A549 (cell line): ENCODE measurements around the gene PMPCA. TPM values are rescaled to one million over a fixed set of nuclear protein-coding genes. Genes with fewer than 3 reads are reported as not detected.

Experiments
- ATAC-seq, 2 experiments: fragments of 200-7000 bp in 1 of 2; fragments of >200 bp in 1 of 2; cut with Nextera tagmentation in 1 of 2; cut with Tn5 transposase in 1 of 2; 3 replicates each; pipeline versions ENCODE4 v1.8.0 to v1.9.1; 2018 to 2020; ENCODE audit warnings: mild to moderate bottlenecking in 1 of 2, moderate library complexity in 1 of 2
- CTCF ChIA-PET: fragments of 300-600 bp; sonication (Branson Sonifier 250); formaldehyde crosslinking; extraction: SDS; loops from one replicate; lab custom pipeline; 2021; ENCODE audit warnings: antibody characterized with exemption, inconsistent platforms; lab: Yijun Ruan, JAX
- POLR2A ChIA-PET: fragments of 350-600 bp; formaldehyde crosslinking; extraction: SDS; loops from one replicate; lab custom pipeline; 2021; ENCODE audit warnings: antibody characterized with exemption, inconsistent platforms; lab: Yijun Ruan, JAX
- DNase-seq, 2 experiments: peaks; one replicate each; pipeline versions ENCODE4 v3.0.0 to v3.0.0-alpha.2; 2011 to 2016; ENCODE audit warnings: low read depth in 1 of 2, low spot score in 1 of 2
- FAIRE-seq: peaks from 2 replicates; lab custom pipeline; 2011; peaks lifted over from hg19 to GRCh38; lab: Jason Lieb, UNC
- H3K27ac ChIP-seq, 2 experiments: fragments of >200 bp; sonication (Bioruptor Twin); formaldehyde crosslinking; 3 replicates each; pipeline ENCODE4 v1.5.1; 2016 to 2017
- H3K4me1 ChIP-seq: fragments of >200 bp; sonication (Bioruptor Twin); formaldehyde crosslinking; 3 replicates; pipeline ENCODE4 v1.6.1; 2016
- H3K4me2 ChIP-seq: fragments of >200 bp; sonication (Bioruptor Twin); formaldehyde crosslinking; 3 replicates; pipeline ENCODE4 v1.6.1; 2016
- H3K4me3 ChIP-seq: fragments of >200 bp; sonication (Bioruptor Twin); formaldehyde crosslinking; 3 replicates; pipeline ENCODE4 v1.5.1; 2016
- H3K9me3 ChIP-seq: fragments of >200 bp; sonication (Bioruptor Twin); formaldehyde crosslinking; 3 replicates; pipeline ENCODE4 v1.6.1; 2016
- BHLHE40 ChIP-seq: IDR thresholded peaks from 2 replicates; pipeline ENCODE4 v1.6.1; 2012; ENCODE audit warnings: low read depth, low read length, inconsistent platforms
- CBX2 ChIP-seq: fragments of 200-600 bp; sonication (generic); IDR thresholded peaks from 2 replicates; pipeline ENCODE4 v1.6.1; 2016; ENCODE audit warnings: low read depth, mild to moderate bottlenecking, borderline replicate concordance
- CHD2 ChIP-seq: fragments of 150-350 bp; IDR thresholded peaks from 2 replicates; pipeline ENCODE4 v1.6.1; 2014; ENCODE audit warnings: low read length; ENCODE audit not compliant: partially characterized antibody
- CHD4 ChIP-seq: fragments of 200-600 bp; sonication (generic); IDR thresholded peaks from 2 replicates; pipeline ENCODE4 v1.6.1; 2016; ENCODE audit warnings: antibody characterized with exemption, mild to moderate bottlenecking, borderline replicate concordance
- EHF ChIP-seq: fragments of 250-450 bp; sonication (Bioruptor Pico); IDR thresholded peaks from 2 replicates; pipeline ENCODE4 v1.5.0; 2020; ENCODE audit warnings: mild to moderate bottlenecking
- ELK1 ChIP-seq: fragments of 150-350 bp; IDR thresholded peaks from 2 replicates; pipeline ENCODE4 v1.6.1; 2014; ENCODE audit warnings: low read depth, mild to moderate bottlenecking, low read length
- FOSL2 ChIP-seq, 2 experiments: fragments of 450-650 bp in 1 of 2; fragments of >200 bp in 1 of 2; sonication (Bioruptor Twin) in 1 of 2; formaldehyde crosslinking; IDR thresholded peaks; 2 replicates each; pipeline versions ENCODE4 v1.5.0 to v1.6.1; 2016 to 2020; ENCODE audit warnings: mild to moderate bottlenecking in 1 of 2, moderate library complexity in 1 of 2
- FOXS1 ChIP-seq: fragments of 250-450 bp; sonication (Bioruptor Pico); IDR thresholded peaks from 2 replicates; pipeline ENCODE4 v1.5.0; 2020; ENCODE audit warnings: mild to moderate bottlenecking, moderate library complexity
- HOXB5 ChIP-seq: fragments of 250-450 bp; sonication (Bioruptor Pico); IDR thresholded peaks from 2 replicates; pipeline ENCODE4 v1.5.0; 2020; ENCODE audit warnings: mild to moderate bottlenecking, moderate library complexity
- JUN ChIP-seq, 2 experiments: fragments of >200 bp; sonication (Bioruptor Twin); formaldehyde crosslinking; IDR thresholded peaks; 2 replicates in 1 of 2; 3 replicates in 1 of 2; pipeline ENCODE4 v1.6.1; 2016 to 2017
- JUNB ChIP-seq: fragments of >200 bp; sonication (Bioruptor Twin); formaldehyde crosslinking; IDR thresholded peaks from 2 replicates; pipeline ENCODE4 v1.6.1; 2016
- MAZ ChIP-seq: fragments of 150-350 bp; IDR thresholded peaks from 2 replicates; pipeline ENCODE4 v1.6.1; 2014; ENCODE audit warnings: antibody characterized with exemption, low read depth, low read length, borderline replicate concordance
- MYC ChIP-seq: IDR thresholded peaks from 2 replicates; pipeline ENCODE4 v1.6.1; 2012; ENCODE audit warnings: mild to moderate bottlenecking, inconsistent platforms, low read length, improper control_type of control experiment, borderline replicate concordance
- NPAS2 ChIP-seq: fragments of 250-450 bp; sonication (Bioruptor Pico); IDR thresholded peaks from 2 replicates; pipeline ENCODE4 v1.8.0; 2022; ENCODE audit warnings: mild to moderate bottlenecking, moderate library complexity, borderline replicate concordance
- NR3C1 ChIP-seq: fragments of >200 bp; sonication (Bioruptor Twin); formaldehyde crosslinking; IDR thresholded peaks from 3 replicates; pipeline ENCODE4 v1.6.1; 2017
- POLR2AphosphoS2 ChIP-seq: conservative IDR thresholded peaks from 2 replicates; pipeline ENCODE4 v1.6.1; 2012; ENCODE audit warnings: low read length, improper control_type of control experiment, inconsistent platforms
- RARB ChIP-seq: fragments of 250-450 bp; sonication (Bioruptor Pico); IDR thresholded peaks from 2 replicates; pipeline ENCODE4 v1.8.0; 2021; ENCODE audit warnings: mild to moderate bottlenecking, moderate library complexity
- RCOR1 ChIP-seq: fragments of 150-350 bp; IDR thresholded peaks from 2 replicates; pipeline ENCODE4 v1.6.1; 2014; ENCODE audit warnings: antibody characterized with exemption, low read length, low read depth
- RNF2 ChIP-seq: fragments of 200-600 bp; sonication (generic); IDR thresholded peaks from 2 replicates; pipeline ENCODE4 v1.6.1; 2016; ENCODE audit warnings: low read depth, mild to moderate bottlenecking, antibody characterized with exemption, moderate library complexity, borderline replicate concordance
- SREBF2 ChIP-seq: fragments of 450-650 bp; IDR thresholded peaks from 2 replicates; pipeline ENCODE4 v1.6.1; 2014; ENCODE audit warnings: mild to moderate bottlenecking, moderate library complexity
- ZFP36 ChIP-seq: fragments of 450-650 bp; IDR thresholded peaks from 2 replicates; pipeline ENCODE4 v1.6.1; 2014; ENCODE audit warnings: borderline replicate concordance; ENCODE audit not compliant: partially characterized antibody
- WGBS: methylation state at CpG from one replicate; pipeline ENCODE4 v1.1.6; 2017; ENCODE audit errors: missing lambda C conversion rate; 5-methylcytosine and 5-hydroxymethylcytosine counted together
- polyA plus RNA-seq, 4 experiments: library from polyadenylated mRNA; depleted of rRNA in 3 of 4; stranded (reverse); fragments of >200 nt; fragmentation: RNase III in 1 of 4; extraction: RNeasy Plus Mini Kit Qiagen cat#74134 plus additional on column Dnase treatment in 1 of 4; gene quantifications; 2 replicates in 3 of 4; 3 replicates in 1 of 4; pipeline ENCODE4 v1.2.3, GENCODE V29; 2011 to 2017
- TF ChIP-seq, protein P1 (sequence below): fragments of 200-600 bp; sonication (generic); IDR thresholded peaks from 2 replicates; pipeline ENCODE4 v1.6.1; 2016; ENCODE audit warnings: antibody characterized with exemption, mild to moderate bottlenecking, moderate library complexity

Gene PMPCA
- polyA plus RNA-seq, 2 of the 4 experiments (the other 2 are of a cell fraction): 71.1 to 89.2 TPM

DNA sequence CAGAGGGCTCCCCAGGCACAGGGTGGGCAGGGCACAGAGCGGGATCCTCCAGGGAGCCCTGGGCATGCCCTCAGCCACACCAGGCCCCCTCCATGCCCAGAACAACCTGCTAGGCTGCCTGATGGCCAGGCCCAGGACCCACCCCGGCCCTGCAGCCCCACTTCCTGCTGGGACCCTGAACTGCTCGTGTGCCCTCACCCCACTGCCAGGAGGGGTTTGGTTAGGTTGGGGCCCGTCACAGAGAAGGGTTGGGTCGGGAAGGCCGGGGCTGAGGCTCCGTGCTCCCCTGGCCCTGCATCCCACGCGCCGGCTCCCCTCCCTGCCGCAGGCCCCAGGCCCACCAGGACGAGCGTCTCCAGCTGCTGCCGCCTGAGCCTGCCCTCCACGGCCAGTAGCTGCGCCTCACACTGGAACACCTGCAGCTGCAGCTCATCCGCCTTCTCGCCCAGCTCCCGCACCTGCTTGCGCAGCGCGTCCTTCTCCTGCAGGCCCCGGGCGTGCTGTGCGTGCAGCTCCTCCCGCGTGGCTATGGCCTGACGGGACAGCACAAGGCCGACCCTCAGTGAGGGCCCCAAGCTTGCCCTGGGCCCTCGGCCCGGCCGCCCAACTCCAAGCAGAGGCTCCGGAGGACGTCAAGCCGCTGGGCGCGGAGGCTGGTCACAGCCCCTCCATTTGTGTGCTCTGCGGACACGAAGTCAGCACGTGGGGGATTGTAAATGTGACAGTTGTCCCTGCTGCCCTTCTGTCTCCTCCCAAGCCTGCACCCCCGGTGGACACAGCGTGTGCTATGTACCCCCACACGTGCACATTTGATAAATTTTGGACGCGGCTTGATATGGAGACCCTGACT lies 42.9 kb upstream of the PMPCA start:
- H3K27ac ChIP-seq: no peak overlapping the region
- H3K4me1 ChIP-seq: peaks cover 14% of the 10 kb centered on the region; the same call in 2 of the 3 replicates
- no peak for DNase-seq
- FAIRE-seq: no peak
- H3K4me2 ChIP-seq: no peak overlapping the region
- TF ChIP-seq RARB: no peak
- no peak for TF ChIP-seq CBX2
- TF ChIP-seq BHLHE40: no peak
- TF ChIP-seq MYC: no peak
- TF ChIP-seq EHF (CRISPR knock-in tag): no peak
- TF ChIP-seq SREBF2: no peak
- TF ChIP-seq ZFP36: no peak
- no peak for TF ChIP-seq JUNB
- no peak for TF ChIP-seq CHD2
- TF ChIP-seq CHD4: no peak
- TF ChIP-seq ELK1: no peak
- no peak for TF ChIP-seq NPAS2
- TF ChIP-seq FOSL2 (IDR thresholded peaks at IDR 0.05): no peak
- TF ChIP-seq FOSL2 (CRISPR knock-in tag; IDR thresholded peaks at IDR 0.05): no peak
- no peak for TF ChIP-seq RNF2
- TF ChIP-seq, protein P1, sequence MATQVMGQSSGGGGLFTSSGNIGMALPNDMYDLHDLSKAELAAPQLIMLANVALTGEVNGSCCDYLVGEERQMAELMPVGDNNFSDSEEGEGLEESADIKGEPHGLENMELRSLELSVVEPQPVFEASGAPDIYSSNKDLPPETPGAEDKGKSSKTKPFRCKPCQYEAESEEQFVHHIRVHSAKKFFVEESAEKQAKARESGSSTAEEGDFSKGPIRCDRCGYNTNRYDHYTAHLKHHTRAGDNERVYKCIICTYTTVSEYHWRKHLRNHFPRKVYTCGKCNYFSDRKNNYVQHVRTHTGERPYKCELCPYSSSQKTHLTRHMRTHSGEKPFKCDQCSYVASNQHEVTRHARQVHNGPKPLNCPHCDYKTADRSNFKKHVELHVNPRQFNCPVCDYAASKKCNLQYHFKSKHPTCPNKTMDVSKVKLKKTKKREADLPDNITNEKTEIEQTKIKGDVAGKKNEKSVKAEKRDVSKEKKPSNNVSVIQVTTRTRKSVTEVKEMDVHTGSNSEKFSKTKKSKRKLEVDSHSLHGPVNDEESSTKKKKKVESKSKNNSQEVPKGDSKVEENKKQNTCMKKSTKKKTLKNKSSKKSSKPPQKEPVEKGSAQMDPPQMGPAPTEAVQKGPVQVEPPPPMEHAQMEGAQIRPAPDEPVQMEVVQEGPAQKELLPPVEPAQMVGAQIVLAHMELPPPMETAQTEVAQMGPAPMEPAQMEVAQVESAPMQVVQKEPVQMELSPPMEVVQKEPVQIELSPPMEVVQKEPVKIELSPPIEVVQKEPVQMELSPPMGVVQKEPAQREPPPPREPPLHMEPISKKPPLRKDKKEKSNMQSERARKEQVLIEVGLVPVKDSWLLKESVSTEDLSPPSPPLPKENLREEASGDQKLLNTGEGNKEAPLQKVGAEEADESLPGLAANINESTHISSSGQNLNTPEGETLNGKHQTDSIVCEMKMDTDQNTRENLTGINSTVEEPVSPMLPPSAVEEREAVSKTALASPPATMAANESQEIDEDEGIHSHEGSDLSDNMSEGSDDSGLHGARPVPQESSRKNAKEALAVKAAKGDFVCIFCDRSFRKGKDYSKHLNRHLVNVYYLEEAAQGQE: no peak
- no peak for TF ChIP-seq NR3C1
- no peak for TF ChIP-seq FOXS1 (CRISPR knock-in tag)
- no peak for TF ChIP-seq RCOR1
- ChIA-PET POLR2A (interaction anchor here (1.1 kb wide), 1 partner anchor 101 kb away, joined by 3 read pairs; no protein-coding TSS in a partner anchor), CTCF (interaction anchor here (0.8 to 2.7 kb wide), 4 partner anchors 22 to 83 kb away, joined by 3 to 14 read pairs (median 4); no protein-coding TSS in a partner anchor)
- ATAC-seq: no peak
- no peaks in the 10 kb centered on the region for H3K9me3 ChIP-seq
- H3K4me3 ChIP-seq: no peak overlapping the region
- WGBS: 94% methylated on average over 34 of the region's 45 CpGs

DNA sequence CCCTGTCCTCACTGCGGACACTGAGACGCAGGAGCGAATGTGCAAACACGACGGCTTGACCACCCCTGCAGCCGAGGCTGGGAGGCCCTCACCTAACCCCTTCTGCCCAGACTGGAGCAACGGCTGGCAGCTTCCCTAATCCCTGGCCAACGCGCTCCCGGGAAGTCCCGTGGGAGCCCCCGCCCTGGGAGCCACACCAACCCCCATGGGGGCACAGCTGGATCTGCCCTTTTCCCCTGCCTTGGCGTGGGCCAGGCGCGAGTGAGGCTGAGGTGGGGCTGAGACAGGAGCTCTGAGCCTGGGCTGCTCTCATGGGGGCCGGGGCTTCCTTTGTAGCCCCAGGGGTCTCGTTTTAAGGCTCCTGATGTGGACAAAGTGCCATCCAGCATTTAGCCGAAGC lies 42.3 kb upstream of the PMPCA start:
- peaks cover 17% of the 10 kb centered on the region for H3K4me1 ChIP-seq
- H3K9me3 ChIP-seq: no peaks in the 10 kb centered on the region
- POLR2A ChIA-PET: no interaction called here
- FAIRE-seq: no peak
- CTCF ChIA-PET: interaction anchor here (0.8 to 1.5 kb wide), 3 partner anchors 9 to 29 kb away, joined by 3 to 5 read pairs (median 3); no protein-coding TSS in a partner anchor
- no peak for TF ChIP-seq EHF (CRISPR knock-in tag)
- no peak for TF ChIP-seq BHLHE40
- no peak for TF ChIP-seq JUN (IDR thresholded peaks at IDR 0.05)
- TF ChIP-seq MYC: no peak
- no peak for TF ChIP-seq FOXS1 (CRISPR knock-in tag)
- no peak for TF ChIP-seq NPAS2
- no peak for TF ChIP-seq POLR2AphosphoS2
- no peak for TF ChIP-seq MAZ
- TF ChIP-seq ZFP36: no peak
- no peak for TF ChIP-seq HOXB5
- TF ChIP-seq FOSL2 (IDR thresholded peaks at IDR 0.05): no peak
- no peak for TF ChIP-seq FOSL2 (CRISPR knock-in tag; IDR thresholded peaks at IDR 0.05)
- ATAC-seq: no peak
- no peak overlapping the region for H3K4me2 ChIP-seq
- DNase-seq: no peak
- WGBS: 83% methylated on average over 13 of the region's 18 CpGs
- H3K27ac ChIP-seq: no peak overlapping the region
- H3K4me3 ChIP-seq: no peak overlapping the region
